K562 (cell line): ENCODE measurements around the gene TNNI2. TPM values are rescaled to one million over a fixed set of nuclear protein-coding genes. Genes with fewer than 3 reads are reported as not detected.

Source experiments
- GMEB1 ChIP-seq: fragments of 250-450 bp; sonication (Bioruptor Pico); IDR thresholded peaks from 2 replicates; pipeline ENCODE4 v1.4.0; 2020; ENCODE audit warnings: mild to moderate bottlenecking
- MAX ChIP-seq: sonication (generic); formaldehyde crosslinking; IDR thresholded peaks from 2 replicates; pipeline ENCODE4 v1.9.0; 2022; ENCODE audit warnings: mild to moderate bottlenecking, missing genetic modification reagents
- MCM2 ChIP-seq: fragments of 450-650 bp; IDR thresholded peaks from 2 replicates; pipeline ENCODE4 v1.6.1; 2017; ENCODE audit warnings: low read depth, mild to moderate bottlenecking
- POLR2AphosphoS2 ChIP-seq: IDR thresholded peaks from 2 replicates; pipeline ENCODE4 v1.6.1; 2012; ENCODE audit warnings: low read length, improper control_type of control experiment
- SP2 ChIP-seq: IDR thresholded peaks from 2 replicates; pipeline ENCODE4 v1.6.1; 2011; ENCODE audit warnings: mild to moderate bottlenecking, low read depth, low read length, moderate library complexity; ENCODE audit not compliant: poor library complexity, severe bottlenecking; ENCODE audit errors: extremely low read depth
- TCFL5 ChIP-seq: fragments of 250-450 bp; sonication (Bioruptor Pico); conservative IDR thresholded peaks from 2 replicates; pipeline ENCODE4 v1.6.1; 2021; ENCODE audit warnings: mild to moderate bottlenecking, moderate library complexity, matching md5 sums
- polyA plus RNA-seq, 8 experiments: library from polyadenylated mRNA; depleted of rRNA in 4 of 8; stranded (reverse) in 5 of 8; unstranded in 3 of 8; fragments of >200 nt; fragmentation: Nextera tagmentation in 2 of 8; fragmentation: Illumina TruSeq in 1 of 8; extraction: Ambion mirVana in 2 of 8; extraction: Trizol in 1 of 8; gene quantifications; 2 replicates each; pipeline versions ENCODE4 v1.2.1 to v1.2.3, GENCODE V29; 2011 to 2014; ENCODE audit warnings: inconsistent platforms in 1 of 8, missing spikeins in 1 of 8
- total RNA-seq, 7 experiments: library from RNA; depleted of rRNA in 6 of 7; stranded (reverse); fragments of >200 nt in 6 of 7; fragmentation: Illumina TruSeq in 2 of 7; extraction: Trizol in 2 of 7; gene quantifications; 2 replicates each; pipeline versions ENCODE4 v1.2.1 to v1.2.3, GENCODE V29; 2011 to 2021; ENCODE audit warnings: low replicate concordance in 1 of 7
- TF ChIP-seq, protein P1 (sequence below): fragments of 250-450 bp; sonication (Bioruptor Pico); IDR thresholded peaks from 2 replicates; pipeline ENCODE4 v1.4.0; 2020
- TF ChIP-seq, protein P2 (sequence below): fragments of 450-650 bp; formaldehyde crosslinking; IDR thresholded peaks from 2 replicates; pipeline ENCODE4 v1.4.0; 2022; ENCODE audit warnings: missing genetic modification characterization
- TF ChIP-seq, protein P3 (sequence below): sonication (generic); formaldehyde crosslinking; IDR thresholded peaks from 2 replicates; pipeline ENCODE4 v1.8.1; 2023; ENCODE audit warnings: mild to moderate bottlenecking, missing genetic modification reagents

The TNNI2 gene
- total and polyA plus RNA-seq, 9 of the 15 experiments (the other 6 are each of a cell fraction or from before 2014, with no cell fraction given), result not detected

GRCh38 chr11:1883346-1884302 is 44.8 kb downstream of the TNNI2 start (continued):
- TF ChIP-seq, protein P1, sequence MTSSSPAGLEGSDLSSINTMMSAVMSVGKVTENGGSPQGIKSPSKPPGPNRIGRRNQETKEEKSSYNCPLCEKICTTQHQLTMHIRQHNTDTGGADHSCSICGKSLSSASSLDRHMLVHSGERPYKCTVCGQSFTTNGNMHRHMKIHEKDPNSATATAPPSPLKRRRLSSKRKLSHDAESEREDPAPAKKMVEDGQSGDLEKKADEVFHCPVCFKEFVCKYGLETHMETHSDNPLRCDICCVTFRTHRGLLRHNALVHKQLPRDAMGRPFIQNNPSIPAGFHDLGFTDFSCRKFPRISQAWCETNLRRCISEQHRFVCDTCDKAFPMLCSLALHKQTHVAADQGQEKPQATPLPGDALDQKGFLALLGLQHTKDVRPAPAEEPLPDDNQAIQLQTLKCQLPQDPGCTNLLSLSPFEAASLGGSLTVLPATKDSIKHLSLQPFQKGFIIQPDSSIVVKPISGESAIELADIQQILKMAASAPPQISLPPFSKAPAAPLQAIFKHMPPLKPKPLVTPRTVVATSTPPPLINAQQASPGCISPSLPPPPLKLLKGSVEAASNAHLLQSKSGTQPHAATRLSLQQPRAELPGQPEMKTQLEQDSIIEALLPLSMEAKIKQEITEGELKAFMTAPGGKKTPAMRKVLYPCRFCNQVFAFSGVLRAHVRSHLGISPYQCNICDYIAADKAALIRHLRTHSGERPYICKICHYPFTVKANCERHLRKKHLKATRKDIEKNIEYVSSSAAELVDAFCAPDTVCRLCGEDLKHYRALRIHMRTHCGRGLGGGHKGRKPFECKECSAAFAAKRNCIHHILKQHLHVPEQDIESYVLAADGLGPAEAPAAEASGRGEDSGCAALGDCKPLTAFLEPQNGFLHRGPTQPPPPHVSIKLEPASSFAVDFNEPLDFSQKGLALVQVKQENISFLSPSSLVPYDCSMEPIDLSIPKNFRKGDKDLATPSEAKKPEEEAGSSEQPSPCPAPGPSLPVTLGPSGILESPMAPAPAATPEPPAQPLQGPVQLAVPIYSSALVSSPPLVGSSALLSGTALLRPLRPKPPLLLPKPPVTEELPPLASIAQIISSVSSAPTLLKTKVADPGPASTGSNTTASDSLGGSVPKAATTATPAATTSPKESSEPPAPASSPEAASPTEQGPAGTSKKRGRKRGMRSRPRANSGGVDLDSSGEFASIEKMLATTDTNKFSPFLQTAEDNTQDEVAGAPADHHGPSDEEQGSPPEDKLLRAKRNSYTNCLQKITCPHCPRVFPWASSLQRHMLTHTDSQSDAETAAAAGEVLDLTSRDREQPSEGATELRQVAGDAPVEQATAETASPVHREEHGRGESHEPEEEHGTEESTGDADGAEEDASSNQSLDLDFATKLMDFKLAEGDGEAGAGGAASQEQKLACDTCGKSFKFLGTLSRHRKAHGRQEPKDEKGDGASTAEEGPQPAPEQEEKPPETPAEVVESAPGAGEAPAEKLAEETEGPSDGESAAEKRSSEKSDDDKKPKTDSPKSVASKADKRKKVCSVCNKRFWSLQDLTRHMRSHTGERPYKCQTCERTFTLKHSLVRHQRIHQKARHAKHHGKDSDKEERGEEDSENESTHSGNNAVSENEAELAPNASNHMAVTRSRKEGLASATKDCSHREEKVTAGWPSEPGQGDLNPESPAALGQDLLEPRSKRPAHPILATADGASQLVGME, result no peak
- TF ChIP-seq, protein P2, sequence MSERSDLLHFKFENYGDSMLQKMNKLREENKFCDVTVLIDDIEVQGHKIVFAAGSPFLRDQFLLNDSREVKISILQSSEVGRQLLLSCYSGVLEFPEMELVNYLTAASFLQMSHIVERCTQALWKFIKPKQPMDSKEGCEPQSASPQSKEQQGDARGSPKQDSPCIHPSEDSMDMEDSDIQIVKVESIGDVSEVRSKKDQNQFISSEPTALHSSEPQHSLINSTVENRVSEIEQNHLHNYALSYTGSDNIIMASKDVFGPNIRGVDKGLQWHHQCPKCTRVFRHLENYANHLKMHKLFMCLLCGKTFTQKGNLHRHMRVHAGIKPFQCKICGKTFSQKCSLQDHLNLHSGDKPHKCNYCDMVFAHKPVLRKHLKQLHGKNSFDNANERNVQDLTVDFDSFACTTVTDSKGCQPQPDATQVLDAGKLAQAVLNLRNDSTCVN (CRISPR knock-in tag), result no peak
- TF ChIP-seq SP2, result no peak
- TF ChIP-seq TCFL5 (CRISPR knock-in tag), result no peak
- no peak for TF ChIP-seq MAX (CRISPR knock-in tag)
- TF ChIP-seq MCM2, result no peak
- no peak for TF ChIP-seq POLR2AphosphoS2
- TF ChIP-seq GMEB1 (CRISPR knock-in tag), result no peak
- TF ChIP-seq, protein P3, sequence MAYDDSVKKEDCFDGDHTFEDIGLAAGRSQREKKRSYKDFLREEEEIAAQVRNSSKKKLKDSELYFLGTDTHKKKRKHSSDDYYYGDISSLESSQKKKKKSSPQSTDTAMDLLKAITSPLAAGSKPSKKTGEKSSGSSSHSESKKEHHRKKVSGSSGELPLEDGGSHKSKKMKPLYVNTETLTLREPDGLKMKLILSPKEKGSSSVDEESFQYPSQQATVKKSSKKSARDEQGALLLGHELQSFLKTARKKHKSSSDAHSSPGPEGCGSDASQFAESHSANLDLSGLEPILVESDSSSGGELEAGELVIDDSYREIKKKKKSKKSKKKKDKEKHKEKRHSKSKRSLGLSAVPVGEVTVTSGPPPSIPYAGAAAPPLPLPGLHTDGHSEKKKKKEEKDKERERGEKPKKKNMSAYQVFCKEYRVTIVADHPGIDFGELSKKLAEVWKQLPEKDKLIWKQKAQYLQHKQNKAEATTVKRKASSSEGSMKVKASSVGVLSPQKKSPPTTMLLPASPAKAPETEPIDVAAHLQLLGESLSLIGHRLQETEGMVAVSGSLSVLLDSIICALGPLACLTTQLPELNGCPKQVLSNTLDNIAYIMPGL (CRISPR knock-in tag), result no peak
